Smooth muscle cell of the brain vasculature (primary cell): ENCODE data around the gene ANTKMT.
A peak's percentile ranks its signal among the peaks of the same experiment; 100 is the strongest.
"Not testable (repeated sequence)": the region's sequence is repeated elsewhere in the genome, so short reads cannot be mapped to it uniquely, and the experiment has no call there.

Experiments
- DNase-seq: peaks from one replicate; pipeline ENCODE4 v3.0.0-alpha.2; 2012; ENCODE audit warnings: low read depth, low spot score

The ANTKMT gene

GRCh38 chr16:681746-682427 lies 39.1 kb upstream of the ANTKMT start:
- no peak for DNase-seq

DNA sequence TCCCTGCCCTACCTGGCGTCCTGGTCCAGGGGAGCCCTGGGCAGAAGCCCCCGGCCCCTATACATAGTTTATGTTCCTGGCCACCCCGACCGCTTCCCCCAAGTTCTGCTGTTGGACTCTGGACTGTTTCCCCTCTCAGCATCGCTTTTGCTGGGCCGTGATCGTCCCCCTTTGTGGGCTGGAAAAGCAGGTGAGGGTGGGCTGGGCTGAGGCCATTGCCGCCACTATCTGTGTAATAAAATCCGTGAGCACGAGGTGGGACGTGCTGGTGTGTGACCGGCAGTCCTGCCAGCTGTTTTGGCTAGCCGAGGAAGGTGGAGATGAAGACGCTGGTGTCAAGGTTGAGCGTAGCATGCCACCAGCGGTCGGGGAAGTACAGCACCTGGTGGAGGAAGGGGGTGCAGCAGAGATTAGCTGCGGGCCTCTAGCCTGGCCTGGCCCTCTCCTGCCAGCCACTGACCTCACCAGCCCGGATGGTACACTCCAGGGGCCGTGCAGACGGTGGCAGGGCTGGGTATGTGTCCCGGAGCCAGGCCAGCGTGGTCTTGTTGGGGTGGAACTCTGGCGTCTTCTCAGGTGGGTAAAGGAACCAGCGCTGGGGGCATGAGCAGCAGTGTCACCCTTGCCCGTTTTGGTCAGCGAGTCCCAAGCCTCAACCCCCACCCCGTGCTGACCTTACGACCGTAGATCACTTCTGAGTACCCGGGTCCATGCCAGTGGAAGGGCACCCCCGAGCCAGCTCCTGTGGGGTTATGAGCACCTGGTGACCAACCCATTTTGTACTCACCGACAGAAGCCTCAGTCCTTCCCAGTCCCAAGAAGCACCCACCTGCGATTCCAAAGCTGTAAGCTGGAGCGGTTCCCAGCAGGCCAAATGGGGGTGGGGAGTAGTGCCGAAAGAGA lies 38.2 kb upstream of the ANTKMT start:
- no peak for DNase-seq

DNA sequence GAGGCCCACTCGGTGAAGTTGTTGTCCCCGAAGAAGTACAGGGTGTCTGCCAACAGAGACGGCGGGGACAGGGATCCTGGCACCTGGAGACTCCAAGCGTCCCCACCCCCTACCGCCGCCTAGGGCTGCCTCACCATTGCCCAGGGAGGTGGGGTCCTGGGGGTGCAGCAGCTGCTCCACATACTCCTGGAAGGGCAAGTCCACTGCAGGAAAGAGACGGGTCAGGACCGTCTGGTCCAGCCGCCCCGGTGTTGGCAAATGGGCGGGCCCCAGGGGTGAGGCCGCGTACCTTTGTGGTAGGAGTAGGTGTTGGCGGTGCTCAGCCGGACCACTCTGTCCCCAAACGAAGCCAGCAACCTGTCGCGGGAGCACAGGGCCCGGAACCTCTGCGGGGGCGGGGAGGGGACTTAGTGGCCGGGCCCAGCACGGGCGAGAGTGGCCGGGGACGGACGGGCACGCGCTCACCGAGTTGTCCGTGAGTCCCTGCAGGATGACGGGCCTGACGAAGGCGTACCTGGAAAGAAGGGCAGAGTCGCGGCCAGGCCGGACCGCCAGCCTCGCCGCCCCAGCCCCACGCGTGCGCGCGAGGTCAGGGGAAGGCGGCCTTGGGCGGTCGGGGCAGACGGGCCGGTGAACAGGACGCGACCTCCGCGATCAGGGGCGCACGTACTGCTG lies 37.4 kb upstream of the ANTKMT start:
- no peak for DNase-seq

DNA sequence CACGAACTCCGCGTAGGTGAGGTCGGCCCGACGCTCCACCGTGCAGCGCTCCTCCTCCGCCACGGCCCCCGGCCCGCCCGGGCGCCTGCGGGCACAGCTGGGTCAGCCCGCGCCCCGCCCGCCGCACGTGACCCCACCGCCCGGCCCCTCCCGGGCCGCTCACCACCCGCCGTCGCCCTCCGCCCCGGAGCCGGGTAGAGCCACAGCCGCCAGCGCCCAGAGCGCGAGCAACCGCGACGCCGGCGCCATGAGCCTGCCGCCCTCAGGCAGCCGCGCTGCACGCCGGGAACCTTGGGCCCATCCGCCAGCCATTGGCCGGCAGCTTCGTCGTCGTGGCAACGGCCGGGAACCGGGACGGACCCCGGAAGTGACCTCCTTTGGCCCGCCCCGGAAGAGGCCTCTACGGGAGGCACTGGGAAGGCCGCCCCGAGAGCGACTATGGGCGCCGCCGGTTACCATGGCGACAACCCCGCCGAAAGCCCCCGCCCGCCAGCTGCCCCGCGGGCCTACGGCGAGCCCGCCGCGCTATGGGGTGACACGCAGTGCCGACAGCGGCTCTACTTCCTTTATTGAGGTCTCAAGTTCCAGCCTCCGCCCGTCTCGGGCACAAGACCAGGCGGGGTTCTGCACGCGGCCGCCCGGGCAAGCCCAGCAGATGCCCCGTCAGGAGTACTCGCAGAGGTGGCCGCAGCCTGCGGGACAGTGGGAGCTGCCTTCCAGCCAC lies 36.7 kb upstream of the ANTKMT start, which contains the start of gene JMJD8:
Gene JMJD8 (minus strand): TSS at position 264 of the 724 bp plus-strand sequence. CDS start 15 bp downstream, at position 249.
- peak; percentile 83 for DNase-seq

- DNase-seq: no peak
Measured at GRCh38 chr16:684961-685696, 35.8 kb upstream of the ANTKMT start.

GRCh38 chr16:685967-686366 lies 35.0 kb upstream of the ANTKMT start:
- DNase-seq: no peak

DNA sequence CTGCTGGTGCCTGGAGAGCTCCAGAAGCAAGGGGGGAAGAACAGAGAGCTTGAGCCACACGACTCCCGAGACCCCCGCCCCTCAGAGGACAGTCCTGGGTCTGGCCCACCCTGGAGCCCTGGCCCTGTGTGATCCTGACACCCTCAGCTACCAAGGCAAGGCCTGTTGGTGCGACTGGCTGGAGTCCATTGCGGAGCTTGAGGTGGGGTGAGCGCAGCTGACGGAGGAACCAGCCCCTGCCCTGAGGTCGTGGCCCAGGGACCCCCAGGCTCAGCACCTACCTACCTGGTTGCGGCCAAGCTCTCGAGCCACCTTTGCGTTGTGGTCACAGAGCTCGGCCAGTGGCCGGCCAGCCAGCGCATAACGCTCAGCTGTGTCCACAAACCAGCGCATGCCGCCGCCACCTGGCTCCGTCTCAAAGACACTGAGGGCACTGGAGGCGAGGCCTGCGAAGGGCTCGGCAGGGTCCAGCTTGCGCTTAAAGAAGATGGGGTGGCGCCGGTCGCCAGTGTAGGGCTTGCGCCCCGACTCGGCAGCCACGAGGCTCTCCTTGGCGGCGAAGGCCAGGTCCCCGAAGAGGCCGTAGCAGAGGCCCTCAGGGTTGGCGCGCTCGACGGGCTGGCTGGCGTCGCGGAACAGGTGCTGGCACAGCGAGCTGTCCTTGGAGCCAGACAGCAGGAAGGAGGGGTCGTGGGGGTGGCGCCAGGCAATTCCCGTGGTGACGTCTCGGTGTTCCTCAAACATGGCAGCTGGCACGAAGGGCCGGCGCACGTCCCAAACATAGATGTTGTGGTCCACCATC lies 34.3 kb upstream of the ANTKMT start:
- no peak for DNase-seq

DNA sequence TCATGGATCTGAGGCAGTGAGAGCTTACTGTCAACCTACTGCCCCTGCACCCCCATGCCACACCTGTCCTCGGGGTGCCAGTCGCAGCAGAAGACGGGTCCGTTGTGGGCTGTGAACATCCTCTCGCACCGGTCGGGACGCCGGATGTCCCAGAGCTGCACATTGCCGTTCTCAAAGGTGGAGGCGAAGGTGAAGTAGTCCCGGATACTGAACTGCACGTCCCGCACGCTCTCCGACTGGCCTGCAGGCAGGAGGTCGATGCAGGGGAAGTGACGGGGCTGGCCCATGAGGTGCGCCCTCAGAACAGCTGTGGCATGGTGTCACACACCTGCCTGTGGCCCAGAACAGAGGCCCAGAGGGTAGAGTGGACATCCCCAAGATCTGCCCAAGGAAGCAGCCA lies 33.4 kb upstream of the ANTKMT start:
- no peak for DNase-seq

DNA sequence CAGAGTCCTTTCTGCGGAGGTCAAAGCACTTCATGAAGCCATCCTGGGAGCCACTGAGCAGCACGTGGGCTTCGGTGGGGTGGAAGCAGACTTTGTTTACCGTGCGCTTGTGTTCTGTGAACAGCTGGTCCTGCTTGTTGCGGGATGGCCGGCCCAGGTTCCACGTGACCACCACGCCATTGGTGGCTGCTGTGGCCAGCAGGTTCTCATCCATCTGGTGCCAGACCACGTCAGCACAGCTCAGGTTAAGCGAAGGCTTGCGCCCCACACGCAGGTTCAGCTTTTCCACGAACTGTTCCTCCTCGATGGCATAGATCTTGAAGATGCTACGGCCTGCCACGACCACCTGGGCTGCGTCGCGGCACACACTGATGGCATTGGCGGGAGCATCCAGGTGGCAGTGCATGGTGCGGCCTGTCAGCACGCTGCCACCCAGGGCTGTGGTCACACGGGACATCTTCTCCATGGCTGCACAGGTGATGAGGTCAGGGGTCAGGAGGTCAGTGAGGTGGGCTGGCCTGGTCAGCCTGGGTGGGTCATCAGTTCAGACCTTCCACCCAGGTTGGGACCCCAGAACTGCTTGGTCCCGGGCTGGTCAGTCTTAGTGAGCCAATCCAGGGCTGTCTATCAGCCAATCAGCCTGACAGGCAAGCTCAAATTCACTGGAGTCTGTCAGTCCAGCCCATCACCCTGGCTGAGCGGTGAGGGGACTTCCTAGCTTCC lies 31.6 kb upstream of the ANTKMT start:
- DNase-seq: no peak

DNA sequence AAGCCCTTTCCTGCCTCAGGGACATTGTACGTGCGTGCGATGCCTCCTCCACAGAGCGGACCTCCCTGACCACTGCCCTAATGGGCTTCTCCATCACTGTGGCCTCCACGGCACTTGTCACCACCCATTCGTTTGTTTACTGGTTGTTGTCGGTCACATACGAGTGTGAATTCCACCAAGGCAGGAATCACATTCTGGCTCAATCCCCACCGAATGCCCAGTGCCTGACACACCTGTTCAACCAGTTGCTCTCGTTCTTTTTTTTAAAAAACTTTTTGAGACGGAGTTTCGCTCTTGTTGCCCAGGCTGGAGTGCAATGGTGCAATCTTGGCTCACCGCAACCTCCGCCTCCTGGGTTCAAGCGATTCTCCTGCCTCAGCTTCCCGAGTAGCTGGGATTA lies 29.7 kb upstream of the ANTKMT start:
- DNase-seq: not testable (repeated sequence)

DNA sequence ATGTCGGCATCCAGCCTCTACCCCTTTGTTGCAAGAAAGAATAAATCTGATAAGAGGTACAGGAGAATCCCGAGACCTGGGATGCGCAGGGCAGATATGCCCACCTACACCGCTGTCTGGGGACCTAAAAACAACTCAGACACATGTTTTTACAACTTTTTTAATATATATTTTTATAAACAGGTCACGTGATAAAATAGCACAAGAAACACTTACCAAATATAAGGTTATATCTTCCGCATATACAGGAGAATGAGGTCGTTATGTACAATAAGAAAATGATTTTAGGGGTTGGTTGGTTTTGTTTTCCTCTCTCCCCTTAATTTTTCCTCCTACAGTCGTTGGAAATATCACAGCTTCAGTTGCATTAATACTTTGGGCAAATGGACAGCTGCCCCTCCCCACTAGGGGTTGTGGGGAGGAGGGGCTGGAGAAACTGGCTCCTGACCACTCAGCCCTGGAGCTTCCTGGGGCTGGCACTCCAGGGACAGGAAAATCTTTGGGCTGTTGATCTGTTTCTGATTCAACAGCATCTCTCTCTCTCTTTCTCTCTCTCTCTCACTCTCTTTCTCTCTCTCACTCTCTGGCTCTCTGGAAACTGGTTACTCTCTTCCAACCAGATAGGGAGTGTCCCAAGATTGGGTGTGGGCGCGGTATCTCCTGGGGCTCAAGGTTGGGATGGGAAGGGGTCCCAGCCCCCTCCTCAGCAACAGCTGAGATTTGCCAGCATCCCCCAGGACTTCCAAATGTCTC lies 28.4 kb upstream of the ANTKMT start:
- DNase-seq: no peak

DNA sequence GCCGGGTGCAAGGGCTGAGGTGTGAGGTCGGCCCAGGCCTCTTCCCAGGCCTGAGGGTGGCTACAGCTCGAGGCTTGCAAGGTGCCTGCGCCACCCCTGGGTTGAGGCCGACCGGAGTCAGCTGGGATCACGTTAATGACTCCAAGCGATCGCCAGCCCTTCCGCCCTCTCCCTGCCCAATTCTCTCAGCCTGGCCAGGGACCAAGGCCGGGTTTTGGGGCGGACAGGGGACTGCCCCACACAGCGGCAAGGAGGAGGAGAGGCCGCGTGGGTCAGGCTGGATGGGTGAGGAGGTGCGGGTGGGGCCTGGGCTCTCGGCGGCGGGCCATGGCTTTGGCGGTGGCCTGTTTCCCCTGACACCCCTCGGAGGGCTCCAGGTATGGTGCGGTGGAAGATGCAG lies 27.6 kb upstream of the ANTKMT start:
- DNase-seq: no peak

- DNase-seq: no peak
Measured at GRCh38 chr16:693766-694165, 27.2 kb upstream of the ANTKMT start.

DNA sequence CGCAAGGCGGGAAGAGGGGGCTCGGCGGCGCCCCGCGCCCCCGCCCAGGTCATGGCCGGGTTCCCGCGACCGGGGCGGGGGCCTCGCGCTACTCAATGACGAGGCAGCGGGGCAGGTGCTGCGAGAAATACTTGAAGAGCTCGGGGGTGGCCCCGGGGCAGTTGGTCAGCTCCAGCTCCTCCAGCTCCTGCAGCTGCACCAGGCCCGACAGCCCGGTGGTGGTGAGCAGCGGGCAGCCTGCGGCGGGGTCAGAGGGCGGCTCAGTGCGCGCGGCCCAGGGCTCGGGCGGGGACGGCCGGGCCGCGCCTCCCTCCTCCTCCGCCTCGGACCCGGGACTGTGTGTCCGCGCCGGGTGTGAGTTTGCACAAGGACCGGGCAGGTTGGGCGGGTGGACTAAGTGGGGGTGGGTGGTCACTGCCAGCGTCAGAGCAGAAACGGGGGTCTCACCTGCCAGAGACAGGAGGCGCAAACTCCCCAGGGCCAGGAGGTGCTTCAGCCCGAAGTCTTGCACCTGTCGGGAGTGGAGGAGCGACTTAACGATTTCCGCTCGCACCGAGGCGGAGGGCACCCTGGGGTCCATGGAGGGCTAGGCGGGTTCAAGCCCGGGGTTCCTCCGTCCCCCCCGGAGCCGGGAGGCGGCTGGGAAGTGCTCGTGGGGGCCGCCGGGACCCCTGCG lies 26.6 kb upstream of the ANTKMT start:
- no peak for DNase-seq

GRCh38 chr16:694863-695354 lies 26.0 kb upstream of the ANTKMT start:
- DNase-seq: no peak

- no peak for DNase-seq
Measured at GRCh38 chr16:695355-696089, 25.4 kb upstream of the ANTKMT start.
